Muscle of back (tissue), 11 donors: ENCODE measurements around the gene ZCCHC14. TPM values are rescaled to one million over a fixed set of nuclear protein-coding genes. Genes with fewer than 3 reads are reported as not detected.
"Not testable (repeated sequence)": the region's sequence is repeated elsewhere in the genome, so short reads cannot be mapped to it uniquely, and the experiment has no call there.

Source experiments
- DNase-seq, 3 donors: peaks; one replicate each; pipeline versions ENCODE4 v3.0.0 to v3.0.0-alpha.2; 2013
- polyA plus RNA-seq, 10 donors: library from polyadenylated mRNA; unstranded; fragments of 120-200 nt; gene quantifications; one replicate each; pipeline ENCODE4 v1.2.1, GENCODE V29; 2013; ENCODE audit not compliant: insufficient read length in 10 of 10

The ZCCHC14 gene
- polyA plus RNA-seq, 10 donors: 16.0 to 22.1 (median 18.1) TPM

DNA sequence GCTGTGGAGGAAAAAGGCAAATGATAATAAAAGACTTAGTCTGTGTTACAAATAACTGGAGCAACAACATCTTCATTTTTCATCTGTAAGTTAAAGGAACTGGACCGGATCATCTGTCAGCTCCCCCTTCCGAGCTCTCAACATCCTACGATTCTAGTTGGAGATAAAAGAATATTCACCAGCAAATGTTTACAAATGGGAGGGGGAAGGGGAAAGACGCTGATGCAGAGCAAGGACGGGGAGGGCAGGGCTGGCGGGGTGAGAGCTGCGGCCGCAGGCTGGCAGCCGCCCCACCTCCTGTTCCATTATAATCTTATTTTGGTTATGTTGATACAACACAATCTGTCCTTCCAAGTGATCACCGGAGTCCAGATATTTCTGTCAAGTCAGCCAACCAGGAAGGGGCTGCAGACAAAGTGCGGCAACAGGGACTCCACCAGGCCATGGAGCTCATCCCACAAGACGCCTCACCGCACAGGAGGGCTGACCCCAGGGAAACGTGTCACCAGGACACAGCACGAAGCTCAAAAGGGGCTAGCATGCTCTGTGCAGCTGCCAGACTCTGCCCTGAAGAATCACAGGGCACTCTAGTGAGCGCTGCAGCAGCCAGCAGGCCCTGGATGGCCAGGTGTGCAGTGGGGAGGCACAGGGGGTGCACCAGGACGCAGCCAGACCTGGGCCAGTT, 128.9 kb downstream of the ZCCHC14 start:
- DNase-seq: no peak

- DNase-seq: not testable (repeated sequence)
These were observed 129.8 kb downstream of the ZCCHC14 start for GRCh38 chr16:87362828-87363559.

GRCh38 chr16:87361916-87362619, 130.8 kb downstream of the ZCCHC14 start:
- DNase-seq: no peak

- DNase-seq: no peak
These were observed 131.8 kb downstream of the ZCCHC14 start for GRCh38 chr16:87360862-87361610.

GRCh38 chr16:87359121-87359520, 133.7 kb downstream of the ZCCHC14 start:
- no peak for DNase-seq

DNA sequence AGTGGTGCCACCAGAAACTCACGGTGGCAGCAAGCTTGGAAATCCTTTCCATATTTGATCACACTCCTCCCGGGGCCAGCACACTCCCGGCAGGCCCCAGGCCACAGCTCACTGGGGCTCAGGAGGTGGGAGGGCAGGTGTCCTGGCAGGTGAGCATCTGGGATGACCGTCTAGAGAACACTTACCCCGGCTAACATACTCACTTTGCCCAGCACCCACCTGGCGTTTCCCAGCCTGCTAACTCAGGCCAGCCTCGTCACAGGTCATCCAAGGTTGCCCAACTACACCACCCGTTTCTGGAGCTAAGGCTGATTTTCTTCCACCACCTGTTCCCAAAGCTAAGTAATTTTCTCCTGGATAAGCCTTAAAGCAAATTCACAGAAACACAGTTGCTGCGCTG, 134.1 kb downstream of the ZCCHC14 start:
- DNase-seq: no peak

DNA sequence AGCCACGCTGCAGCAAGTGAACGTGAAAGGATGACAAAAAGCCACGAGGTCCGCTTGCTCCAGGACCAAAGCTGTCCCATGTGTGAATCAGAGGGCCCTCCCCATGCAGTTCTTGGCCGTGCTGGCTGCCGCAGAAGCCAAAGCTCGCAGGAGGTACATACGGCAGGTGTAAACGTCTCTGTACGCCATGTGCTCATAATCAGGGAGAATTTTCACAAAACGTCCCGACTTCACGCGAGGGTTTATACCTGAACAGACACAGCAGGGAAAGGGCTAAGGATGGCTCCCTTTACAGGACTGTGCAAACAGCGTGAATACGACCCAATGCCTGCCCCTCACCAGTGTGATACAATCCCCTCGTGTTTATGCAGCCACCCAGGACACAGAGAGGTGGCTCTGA, 134.6 kb downstream of the ZCCHC14 start:
- no peak for DNase-seq

- no peak for DNase-seq
These were observed 136.4 kb downstream of the ZCCHC14 start for GRCh38 chr16:87356491-87356853.

Other genes starting within 250 kb of the ZCCHC14 start
- 1 to 10 TPM; 1.7 to 3.4 (median 2.1) TPM for gene C16orf95, start 175.6 kb downstream of the ZCCHC14 start, polyA plus RNA-seq
- gene FBXO31, start 109.2 kb downstream of the ZCCHC14 start, polyA plus RNA-seq: 10 to 100 TPM; 20.7 to 25.7 (median 24.0) TPM
- gene MAP1LC3B, start 100.7 kb downstream of the ZCCHC14 start, polyA plus RNA-seq: 10 to 100 TPM; 47.3 to 64.6 (median 52.6) TPM
- 1 to 10 TPM in 1 of 10 donors, under 1 TPM in 9; 0.23 to 1.2 (median 0.38) TPM for gene JPH3, start 109.5 kb upstream of the ZCCHC14 start, polyA plus RNA-seq